ENCODE measurements around the gene VAMP8. TPM values are rescaled to one million over a fixed set of nuclear protein-coding genes. Genes with fewer than 3 reads are reported as not detected.
"Not testable (repeated sequence)": the region's sequence is repeated elsewhere in the genome, so short reads cannot be mapped to it uniquely, and the experiment has no call there.

The VAMP8 gene
- polyA plus RNA-seq, 2 of the 4 experiments (the other 2 are of a cell fraction): 18.5 to 41.1 TPM

GRCh38 chr2:85590950-85591349, 13.6 kb downstream of the VAMP8 start:
- no peak overlapping the region for H3K27ac ChIP-seq
- ChIA-PET POLR2A (interaction anchor here (0.6 kb wide), 1 partner anchor 10 kb away, joined by 3 read pairs; no protein-coding TSS in a partner anchor), CTCF (interaction anchor here (0.8 to 1.9 kb wide), 4 partner anchors 12 to 199 kb away, joined by 3 to 5 read pairs (median 4); partner anchors contain the start of gene TMEM150A)
- ATAC-seq (no peak), DNase-seq (ENCODE audit: low read depth in 1 of 2, low spot score in 1 of 2) (no peak), FAIRE-seq (no peak)
- 68% methylated on average over 2 of the region's 2 CpGs for WGBS (ENCODE audit: missing lambda C conversion rate)
- H3K4me2 ChIP-seq: no peak overlapping the region
- H3K9me3 ChIP-seq: no peaks in the 10 kb centered on the region
- no peak for TF ChIP-seq MAZ (IDR thresholded peaks at IDR 0.05; ENCODE audit: borderline replicate concordance, low read depth, low read length)
- no peak for TF ChIP-seq MYC (IDR thresholded peaks at IDR 0.05; ENCODE audit: borderline replicate concordance, low read length)
- TF ChIP-seq HOXB5 (CRISPR knock-in tag; IDR thresholded peaks at IDR 0.05): no peak
- TF ChIP-seq USF2 (IDR thresholded peaks at IDR 0.05): no peak
- no peak for TF ChIP-seq GATA3 (IDR thresholded peaks at IDR 0.05; ENCODE audit: borderline replicate concordance)
- TF ChIP-seq CHD2 (IDR thresholded peaks at IDR 0.05; ENCODE audit: low read length, partially characterized antibody): no peak
- no peak for TF ChIP-seq KDM1A (IDR thresholded peaks at IDR 0.05; ENCODE audit: low read depth)
- TF ChIP-seq PBX3 (IDR thresholded peaks at IDR 0.05): no peak
- no peak for TF ChIP-seq ELK1 (IDR thresholded peaks at IDR 0.05; ENCODE audit: low read depth, low read length)
- no peak for TF ChIP-seq BCL3 (IDR thresholded peaks at IDR 0.05)
- no peak for TF ChIP-seq HDAC2 (IDR thresholded peaks at IDR 0.05)
- TF ChIP-seq ZC3H11A (IDR thresholded peaks at IDR 0.05): no peak
- no peak for TF ChIP-seq NFE2L2 (conservative IDR thresholded peaks at IDR 0.05; ENCODE audit: low read length)
- no peak for TF ChIP-seq RCOR1 (IDR thresholded peaks at IDR 0.05; ENCODE audit: low read depth, low read length)
- TF ChIP-seq SMC3 (IDR thresholded peaks at IDR 0.05): no peak
- TF ChIP-seq NPAS2 (CRISPR knock-in tag; IDR thresholded peaks at IDR 0.05; ENCODE audit: borderline replicate concordance): no peak
- no peak for TF ChIP-seq PHF8 (IDR thresholded peaks at IDR 0.05; ENCODE audit: borderline replicate concordance, low read depth)
- H3K4me1 ChIP-seq: peaks cover 8% of the 10 kb centered on the region
- H3K4me3 ChIP-seq: no peak overlapping the region

- ChIA-PET POLR2A (interaction anchor here (0.6 kb wide), 1 partner anchor 9 kb away, joined by 3 read pairs; no protein-coding TSS in a partner anchor), CTCF (interaction anchor here (0.8 to 2.5 kb wide), 4 partner anchors 11 to 170 kb away, joined by 3 to 8 read pairs (median 4); partner anchors contain the start of gene TMEM150A)
- Histone ChIP-seq H3K4me1 (peaks cover 10% of the 10 kb centered on the region), H3K4me2 (no peak overlapping the region), H3K4me3 (no peak overlapping the region), H3K27ac (no peak overlapping the region), H3K9me3 (no peaks in the 10 kb centered on the region)
- WGBS (ENCODE audit: missing lambda C conversion rate): 86% methylated on average over 12 of the region's 12 CpGs
- TF ChIP-seq HOXB13 (CRISPR knock-in tag; IDR thresholded peaks at IDR 0.05; ENCODE audit: low read depth) (no peak), ZFP36 (IDR thresholded peaks at IDR 0.05; ENCODE audit: borderline replicate concordance, partially characterized antibody) (no peak), HOXB5 (CRISPR knock-in tag; IDR thresholded peaks at IDR 0.05) (no peak), EP300 (IDR thresholded peaks at IDR 0.05) (no peak), CHD4 (IDR thresholded peaks at IDR 0.05; ENCODE audit: borderline replicate concordance) (no peak), TFCP2L1 (CRISPR knock-in tag; IDR thresholded peaks at IDR 0.05) (no peak), HOXA7 (CRISPR knock-in tag; IDR thresholded peaks at IDR 0.05) (no peak), PHF8 (IDR thresholded peaks at IDR 0.05; ENCODE audit: borderline replicate concordance, low read depth) (no peak), EHMT2 (IDR thresholded peaks at IDR 0.05; ENCODE audit: low read depth) (no peak), CBX8 (IDR thresholded peaks at IDR 0.05) (no peak), ESRRA (IDR thresholded peaks at IDR 0.05; ENCODE audit: borderline replicate concordance, low read length) (no peak)
- FAIRE-seq (no peak), ATAC-seq (no peak), DNase-seq (ENCODE audit: low read depth in 1 of 2, low spot score in 1 of 2) (no peak)
Measured at GRCh38 chr2:85591563-85591962, 14.2 kb downstream of the VAMP8 start.

- H3K27ac ChIP-seq; H3K4me2 ChIP-seq; H3K4me3 ChIP-seq; FAIRE-seq; H3K9me3 ChIP-seq; DNase-seq (ENCODE audit: low read depth in 1 of 2, low spot score in 1 of 2); ATAC-seq: not testable (repeated sequence)
- CTCF ChIA-PET: interaction anchor here (0.5 to 2.5 kb wide), 5 partner anchors 11 to 273 kb away, joined by 3 to 8 read pairs (median 3); partner anchors contain the start of gene TMEM150A
- POLR2A ChIA-PET: interaction anchor here (0.8 kb wide), 1 partner anchor 174 kb away, joined by 3 read pairs; the partner anchor contains the start of gene SH2D6
- peaks cover 15% of the 10 kb centered on the region for H3K4me1 ChIP-seq
- 66% methylated on average over 9 of the region's 9 CpGs for WGBS (ENCODE audit: missing lambda C conversion rate)
Measured at GRCh38 chr2:85592299-85592698, 14.9 kb downstream of the VAMP8 start.

Measured in A549 (cell line).